CD4-positive, alpha-beta memory T cell (primary cell): ENCODE results near the gene COL20A1. TPM values are rescaled to one million over a fixed set of nuclear protein-coding genes. Genes with fewer than 3 reads are reported as not detected.

Experiments
- CTCF ChIA-PET: fragments of 350-600 bp; sonication (Branson Sonifier 250); formaldehyde crosslinking; loops from one replicate; lab custom pipeline; 2021; ENCODE audit warnings: inconsistent platforms; ENCODE audit not compliant: partially characterized antibody; lab: Charles Lee
- POLR2A ChIA-PET: fragments of 350-600 bp; sonication (Branson Sonifier 250); formaldehyde crosslinking; loops from one replicate; lab custom pipeline; 2021; ENCODE audit not compliant: partially characterized antibody; lab: Charles Lee
- DNase-seq, 5 donors: peaks; one replicate each; pipeline versions ENCODE4 v3.0.0 to v3.0.0-alpha.2; 2020 to 2022; ENCODE audit warnings: mixed read lengths in 1 of 5
- H3K27ac ChIP-seq: one replicate; pipeline ENCODE4 v1.7.0; 2013; ENCODE audit warnings: low read depth, low read length
- H3K27me3 ChIP-seq: 2 replicates; pipeline ENCODE4 v1.7.0; 2013; ENCODE audit warnings: mild to moderate bottlenecking, low read length, moderate library complexity; ENCODE audit not compliant: insufficient read depth
- H3K36me3 ChIP-seq: 2 replicates; pipeline ENCODE4 v1.7.0; 2013; ENCODE audit warnings: mild to moderate bottlenecking, low read length, moderate library complexity; ENCODE audit not compliant: insufficient read depth
- H3K4me1 ChIP-seq: 2 replicates; pipeline ENCODE4 v1.7.0; 2013; ENCODE audit warnings: mild to moderate bottlenecking, low read length, moderate library complexity; ENCODE audit not compliant: insufficient read depth
- H3K4me3 ChIP-seq, 2 donors: one replicate each; pipeline ENCODE4 v1.7.0; 2013; ENCODE audit warnings: low read length in 2 of 2, mild to moderate bottlenecking in 1 of 2
- H3K9me3 ChIP-seq, 2 donors: one replicate each; pipeline ENCODE4 v1.7.0; 2013; ENCODE audit warnings: low read length in 2 of 2, control low read depth in 1 of 2; ENCODE audit not compliant: control insufficient read depth in 1 of 2
- H3K27ac Mint-ChIP-seq, 7 donors: one replicate each; pipeline ENCODE4 v1.8.0; 2020 to 2021; ENCODE audit warnings: mixed read lengths in 7 of 7, mild to moderate bottlenecking in 6 of 7, inconsistent platforms in 3 of 7, moderate library complexity in 3 of 7
- H3K27me3 Mint-ChIP-seq, 2 donors: one replicate each; pipeline ENCODE4 v1.8.0; 2020 to 2021; ENCODE audit warnings: mixed read lengths in 2 of 2
- H3K36me3 Mint-ChIP-seq, 2 donors: one replicate each; pipeline ENCODE4 v1.8.0; 2020 to 2021; ENCODE audit warnings: mixed read lengths in 2 of 2, inconsistent platforms in 1 of 2, mild to moderate bottlenecking in 1 of 2
- H3K4me1 Mint-ChIP-seq, 4 donors: one replicate each; pipeline ENCODE4 v1.8.0; 2020 to 2021; ENCODE audit warnings: mixed read lengths in 4 of 4, mild to moderate bottlenecking in 1 of 4
- H3K4me3 Mint-ChIP-seq, 8 donors: one replicate each; pipeline ENCODE4 v1.8.0; 2020 to 2021; ENCODE audit warnings: mixed read lengths in 8 of 8, mild to moderate bottlenecking in 7 of 8, moderate library complexity in 6 of 8, inconsistent platforms in 3 of 8
- H3K9me3 Mint-ChIP-seq, 8 donors: one replicate each; pipeline ENCODE4 v1.8.0; 2020 to 2021; ENCODE audit warnings: mixed read lengths in 8 of 8, mild to moderate bottlenecking in 5 of 8, inconsistent platforms in 3 of 8, moderate library complexity in 1 of 8
- intact Hi-C: fragments of 100-400 bp; cut with micrococcal nuclease; formaldehyde crosslinking; loops from one replicate; pipeline ENCODE4 v1.15.1; 2023
- polyA plus RNA-seq, 2 donors: library from polyadenylated mRNA; unstranded; fragments of 300-500 nt; fragmentation: Illumina TruSeq; gene quantifications; one replicate each; pipeline ENCODE4 v1.2.3, GENCODE V29; 2021
- total RNA-seq, 2 experiments: library from RNA; stranded (reverse); gene quantifications; one replicate each; pipeline ENCODE4 v1.2.3, GENCODE V29; 2021

Gene COL20A1
- total and polyA plus RNA-seq, 4 experiments from 2014 or later: 0.11 TPM; not detected in 3

GRCh38 chr20:63323357-63323981, 30.5 kb downstream of the COL20A1 start:
- intact Hi-C loops: no loop called here
- no peak for DNase-seq
- H3K36me3 ChIP-seq: no peaks in the 10 kb centered on the region
- Mint-ChIP-seq H3K4me3 (no peak overlapping the region), H3K4me1 (peaks cover 0 to 5% (median 1%) of the 10 kb centered on the region in 4 donors), H3K27me3 (peaks cover 3% of the 10 kb centered on the region in 2 donors), H3K9me3 (peaks cover 0 to 7% (median 0%) of the 10 kb centered on the region in 8 donors), H3K27ac (peak overlapping the region in 2 of 7 donors; percentile 29 to 31), H3K36me3 (no peaks in the 10 kb centered on the region)
- peaks cover 13% of the 10 kb centered on the region for H3K4me1 ChIP-seq
- POLR2A ChIA-PET: no interaction called here
- H3K27me3 ChIP-seq: no peaks in the 10 kb centered on the region
- CTCF ChIA-PET: no interaction called here
- H3K4me3 ChIP-seq: no peak overlapping the region
- no peak overlapping the region for H3K27ac ChIP-seq
- no peaks in the 10 kb centered on the region for H3K9me3 ChIP-seq

- ChIA-PET CTCF (no interaction called here), POLR2A (no interaction called here)
- no peaks in the 10 kb centered on the region for H3K27me3 ChIP-seq
- DNase-seq: no peak
- Mint-ChIP-seq H3K4me3 (no peak overlapping the region), H3K27ac (no peak overlapping the region), H3K4me1 (peaks cover 0 to 5% (median 1%) of the 10 kb centered on the region in 4 donors), H3K36me3 (no peaks in the 10 kb centered on the region), H3K27me3 (peaks cover 3% of the 10 kb centered on the region in 2 donors), H3K9me3 (peaks cover 0 to 7% (median 0%) of the 10 kb centered on the region in 8 donors)
- H3K36me3 ChIP-seq: no peaks in the 10 kb centered on the region
- no peak overlapping the region for H3K4me3 ChIP-seq
- intact Hi-C loops: no loop called here
- no peaks in the 10 kb centered on the region for H3K9me3 ChIP-seq
- H3K4me1 ChIP-seq: peaks cover 13% of the 10 kb centered on the region
- H3K27ac ChIP-seq: no peak overlapping the region
Measured at GRCh38 chr20:63325021-63325471, 32.1 kb downstream of the COL20A1 start.

GRCh38 chr20:63325554-63326313, 32.7 kb downstream of the COL20A1 start:
- intact Hi-C loops: no loop called here
- Mint-ChIP-seq H3K4me3 (no peak overlapping the region), H3K27ac (no peak overlapping the region), H3K9me3 (peaks cover 0 to 7% (median 0%) of the 10 kb centered on the region in 8 donors), H3K4me1 (peaks cover 0 to 5% (median 1%) of the 10 kb centered on the region in 4 donors), H3K36me3 (no peaks in the 10 kb centered on the region), H3K27me3 (peaks cover 3% of the 10 kb centered on the region in 2 donors)
- no peaks in the 10 kb centered on the region for H3K9me3 ChIP-seq
- H3K36me3 ChIP-seq: no peaks in the 10 kb centered on the region
- H3K4me3 ChIP-seq: no peak overlapping the region
- ChIA-PET POLR2A (no interaction called here), CTCF (no interaction called here)
- no peak overlapping the region for H3K27ac ChIP-seq
- no peak for DNase-seq
- H3K27me3 ChIP-seq: no peaks in the 10 kb centered on the region
- H3K4me1 ChIP-seq: peaks cover 13% of the 10 kb centered on the region

- Histone ChIP-seq H3K9me3 (no peaks in the 10 kb centered on the region), H3K36me3 (no peaks in the 10 kb centered on the region), H3K27me3 (no peaks in the 10 kb centered on the region), H3K4me1 (peaks cover 13% of the 10 kb centered on the region), H3K27ac (peak overlapping the region; percentile 48), H3K4me3 (no peak overlapping the region)
- Mint-ChIP-seq H3K27ac (peak overlapping the region; percentile 64 to 92 (median 78)), H3K4me1 (peaks cover 0 to 5% (median 1%) of the 10 kb centered on the region in 4 donors), H3K4me3 (no peak overlapping the region), H3K27me3 (peaks cover 3% of the 10 kb centered on the region in 2 donors), H3K9me3 (peaks cover 0 to 10% (median 2%) of the 10 kb centered on the region in 8 donors), H3K36me3 (no peaks in the 10 kb centered on the region)
- no peak for DNase-seq
- intact Hi-C loops: no loop called here
- CTCF ChIA-PET: no interaction called here
- POLR2A ChIA-PET: no interaction called here
Measured at GRCh38 chr20:63326314-63327230, 33.6 kb downstream of the COL20A1 start.

GRCh38 chr20:63327231-63327745, 34.3 kb downstream of the COL20A1 start:
- peaks cover 0 to 5% (median 1%) of the 10 kb centered on the region in 4 donors for H3K4me1 Mint-ChIP-seq
- H3K9me3 ChIP-seq: peaks cover 0 to 7% of the 10 kb centered on the region in 2 donors
- CTCF ChIA-PET: no interaction called here
- no peaks in the 10 kb centered on the region for H3K36me3 ChIP-seq
- peak overlapping the region; percentile 48 for H3K27ac ChIP-seq
- no peak overlapping the region for H3K4me3 Mint-ChIP-seq
- peaks cover 0 to 17% (median 8%) of the 10 kb centered on the region in 8 donors for H3K9me3 Mint-ChIP-seq
- peak overlapping the region; percentile 64 to 92 (median 78) for H3K27ac Mint-ChIP-seq
- intact Hi-C loops: no loop called here
- POLR2A ChIA-PET: no interaction called here
- H3K36me3 Mint-ChIP-seq: no peaks in the 10 kb centered on the region
- no peak overlapping the region for H3K4me3 ChIP-seq
- DNase-seq: no peak
- peaks cover 4 to 7% of the 10 kb centered on the region in 2 donors for H3K27me3 Mint-ChIP-seq
- peaks cover 13% of the 10 kb centered on the region for H3K4me1 ChIP-seq
- no peaks in the 10 kb centered on the region for H3K27me3 ChIP-seq

GRCh38 chr20:63328026-63328700, 35.2 kb downstream of the COL20A1 start:
- intact Hi-C loops: no loop called here
- no peak overlapping the region for H3K4me3 Mint-ChIP-seq
- H3K9me3 ChIP-seq: peaks cover 0 to 7% of the 10 kb centered on the region in 2 donors
- H3K27me3 Mint-ChIP-seq: peaks cover 3 to 6% of the 10 kb centered on the region in 2 donors
- POLR2A ChIA-PET: no interaction called here
- H3K36me3 Mint-ChIP-seq: no peaks in the 10 kb centered on the region
- H3K4me3 ChIP-seq: no peak overlapping the region
- H3K27ac ChIP-seq: no peak overlapping the region
- peaks cover 0 to 5% (median 1%) of the 10 kb centered on the region in 4 donors for H3K4me1 Mint-ChIP-seq
- peak overlapping the region in 3 of 7 donors; percentile 29 to 64 (median 57) for H3K27ac Mint-ChIP-seq
- peaks cover 0 to 17% (median 8%) of the 10 kb centered on the region in 8 donors for H3K9me3 Mint-ChIP-seq
- H3K27me3 ChIP-seq: no peaks in the 10 kb centered on the region
- no peak for DNase-seq
- H3K4me1 ChIP-seq: peaks cover 13% of the 10 kb centered on the region
- H3K36me3 ChIP-seq: no peaks in the 10 kb centered on the region
- CTCF ChIA-PET: no interaction called here
